Glutamatergic neuron (in vitro differentiated cells): ENCODE data around the gene KRTAP10-2. TPM values are rescaled to one million over a fixed set of nuclear protein-coding genes. Genes with fewer than 3 reads are reported as not detected.
A peak's percentile ranks its signal among the peaks of the same experiment; 100 is the strongest.

Experiments
- DNase-seq: peaks from one replicate; pipeline ENCODE4 v3.0.0; 2022
- H3K27ac Mint-ChIP-seq: one replicate; pipeline ENCODE4 v1.8.0; 2020; ENCODE audit warnings: mild to moderate bottlenecking, mixed read lengths, inconsistent platforms; ENCODE audit not compliant: unreplicated experiment
- H3K27me3 Mint-ChIP-seq: one replicate; pipeline ENCODE4 v1.8.0; 2020; ENCODE audit warnings: mild to moderate bottlenecking, moderate library complexity, mixed read lengths, inconsistent platforms; ENCODE audit not compliant: unreplicated experiment
- H3K36me3 Mint-ChIP-seq: one replicate; pipeline ENCODE4 v1.8.0; 2020; ENCODE audit warnings: mild to moderate bottlenecking, mixed read lengths, inconsistent platforms; ENCODE audit not compliant: unreplicated experiment
- H3K4me1 Mint-ChIP-seq: one replicate; pipeline ENCODE4 v1.8.0; 2020; ENCODE audit warnings: mild to moderate bottlenecking, low read depth, mixed read lengths, inconsistent platforms; ENCODE audit not compliant: unreplicated experiment
- H3K4me3 Mint-ChIP-seq: one replicate; pipeline ENCODE4 v1.8.0; 2020; ENCODE audit warnings: mild to moderate bottlenecking, mixed read lengths, inconsistent platforms; ENCODE audit not compliant: unreplicated experiment
- H3K9me3 Mint-ChIP-seq: one replicate; pipeline ENCODE4 v1.8.0; 2020; ENCODE audit warnings: mild to moderate bottlenecking, moderate library complexity, mixed read lengths, inconsistent platforms; ENCODE audit not compliant: unreplicated experiment
- CTCF ChIP-seq: fragments of 200-600 bp; sonication (generic); IDR thresholded peaks from one replicate; pipeline ENCODE4 v1.5.0; 2021; ENCODE audit not compliant: partially characterized antibody, unreplicated experiment
- total RNA-seq: library from RNA; stranded (reverse); fragmentation: NEBNext Ultra II Directional; extraction: Animal tissue kit (Norgen Biotek cat#: 25700); gene quantifications from one replicate; pipeline ENCODE4 v1.2.1, GENCODE V29; 2021; ENCODE audit not compliant: unreplicated experiment

The KRTAP10-2 gene
- total RNA-seq, 1 donor from 2014 or later, result not detected

DNA sequence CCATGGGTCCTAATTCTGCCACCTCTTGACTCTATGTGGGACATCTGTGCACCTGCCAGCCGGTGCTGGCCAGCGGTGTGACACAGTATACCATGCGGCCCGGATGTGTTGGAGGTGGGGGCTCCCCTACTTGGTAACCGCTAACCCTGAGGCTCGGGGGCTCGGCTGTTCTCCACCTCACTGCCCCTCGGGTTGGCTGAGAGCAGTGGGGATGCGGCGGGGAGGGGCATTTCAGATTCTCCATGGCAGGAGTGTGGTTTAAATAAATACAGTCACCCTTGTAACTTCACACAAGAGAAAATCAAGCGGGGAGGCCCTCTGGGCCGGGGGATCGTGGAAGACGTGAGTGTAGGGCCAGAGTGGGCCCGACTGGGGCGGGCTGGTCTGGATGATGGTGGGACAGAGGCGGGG lies 22.3 kb downstream of the KRTAP10-2 start:
- no peak for TF ChIP-seq CTCF
- Mint-ChIP-seq H3K4me3 (no peak overlapping the region), H3K4me1 (peaks cover 8% of the 10 kb centered on the region), H3K27ac (no peak overlapping the region), H3K36me3 (peaks cover 6% of the 10 kb centered on the region), H3K9me3 (peaks cover 10% of the 10 kb centered on the region), H3K27me3 (peaks cover 5% of the 10 kb centered on the region)
- DNase-seq, result peak; percentile 14

DNA sequence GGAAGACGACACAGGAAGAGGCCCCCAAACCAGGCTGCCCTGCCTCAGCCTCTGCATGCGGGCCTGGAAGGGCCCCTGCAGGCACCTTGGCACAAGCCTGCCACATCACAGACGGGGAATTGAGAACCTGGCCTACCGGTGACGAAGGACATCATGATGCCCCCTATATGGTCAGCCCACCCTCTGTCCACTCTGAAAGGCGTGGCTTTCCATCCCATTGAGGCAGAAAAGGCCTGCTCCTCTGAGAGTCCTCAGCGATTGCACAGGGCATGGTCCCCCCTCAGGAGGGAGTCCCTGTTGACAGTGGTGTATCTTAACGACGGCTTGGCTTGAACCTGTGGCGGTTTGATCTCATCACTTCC lies 22.7 kb downstream of the KRTAP10-2 start:
- Mint-ChIP-seq H3K4me3 (no peak overlapping the region), H3K36me3 (peaks cover 6% of the 10 kb centered on the region), H3K9me3 (peaks cover 10% of the 10 kb centered on the region), H3K27ac (no peak overlapping the region), H3K4me1 (peaks cover 8% of the 10 kb centered on the region), H3K27me3 (peaks cover 5% of the 10 kb centered on the region)
- peak; percentile 5 for DNase-seq
- TF ChIP-seq CTCF, result no peak

DNA sequence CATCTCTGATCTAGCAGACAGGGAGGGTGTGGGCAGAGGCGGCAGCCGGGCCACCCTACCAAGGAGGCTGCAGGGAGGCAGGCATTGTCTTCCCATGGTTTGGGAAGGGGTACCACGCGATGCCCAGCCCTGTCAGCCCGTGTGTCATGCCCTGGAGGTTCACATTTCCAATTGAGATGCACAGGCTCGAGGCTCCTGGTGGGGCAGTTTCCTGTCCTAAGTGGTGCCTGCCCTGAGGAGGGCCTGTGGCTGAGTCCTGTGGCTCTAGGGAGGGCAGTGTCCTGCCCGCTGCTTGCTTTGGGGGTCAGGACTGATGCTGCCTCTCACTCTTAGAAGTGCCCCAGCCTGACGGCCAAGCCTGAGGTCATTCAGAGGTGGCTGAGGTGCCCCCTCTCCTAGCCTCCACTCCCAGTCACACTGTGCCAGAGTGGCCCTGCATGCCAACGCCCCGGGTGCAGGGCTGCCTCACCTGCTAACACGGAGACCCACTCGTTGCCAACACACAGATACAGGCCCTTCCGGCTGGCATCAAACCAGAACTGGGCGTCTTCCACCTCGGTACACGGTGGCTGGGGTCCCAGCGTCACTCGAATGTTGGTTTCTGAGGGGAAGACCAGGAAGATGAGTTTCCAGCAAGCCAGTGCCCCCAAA lies 23.2 kb downstream of the KRTAP10-2 start:
- no peak for TF ChIP-seq CTCF
- H3K27ac Mint-ChIP-seq, result no peak overlapping the region
- H3K4me3 Mint-ChIP-seq, result no peak overlapping the region
- DNase-seq, result peak; percentile 5
- peaks cover 10% of the 10 kb centered on the region for H3K9me3 Mint-ChIP-seq
- peaks cover 5% of the 10 kb centered on the region for H3K27me3 Mint-ChIP-seq
- peaks cover 8% of the 10 kb centered on the region for H3K4me1 Mint-ChIP-seq
- H3K36me3 Mint-ChIP-seq, result peaks cover 6% of the 10 kb centered on the region

- peak; percentile 5 for DNase-seq
- no peak for TF ChIP-seq CTCF
- H3K36me3 Mint-ChIP-seq, result peaks cover 6% of the 10 kb centered on the region
- peaks cover 10% of the 10 kb centered on the region for H3K9me3 Mint-ChIP-seq
- no peak overlapping the region for H3K27ac Mint-ChIP-seq
- H3K27me3 Mint-ChIP-seq, result peaks cover 5% of the 10 kb centered on the region
- no peak overlapping the region for H3K4me3 Mint-ChIP-seq
- peaks cover 8% of the 10 kb centered on the region for H3K4me1 Mint-ChIP-seq
Measured at GRCh38 chr21:44527156-44527982, 23.9 kb downstream of the KRTAP10-2 start.
